Ramos (cell line): ENCODE measurements around the gene CNR1.

Experiments
- in situ Hi-C: fragments of 300-500 bp; cut with MboI; formaldehyde crosslinking; loops from one replicate; pipeline ENCODE4 v1.14.3; 2022; ENCODE audit warnings: low sequenced_read_pairs; ENCODE audit not compliant: unreplicated experiment

Gene CNR1

DNA sequence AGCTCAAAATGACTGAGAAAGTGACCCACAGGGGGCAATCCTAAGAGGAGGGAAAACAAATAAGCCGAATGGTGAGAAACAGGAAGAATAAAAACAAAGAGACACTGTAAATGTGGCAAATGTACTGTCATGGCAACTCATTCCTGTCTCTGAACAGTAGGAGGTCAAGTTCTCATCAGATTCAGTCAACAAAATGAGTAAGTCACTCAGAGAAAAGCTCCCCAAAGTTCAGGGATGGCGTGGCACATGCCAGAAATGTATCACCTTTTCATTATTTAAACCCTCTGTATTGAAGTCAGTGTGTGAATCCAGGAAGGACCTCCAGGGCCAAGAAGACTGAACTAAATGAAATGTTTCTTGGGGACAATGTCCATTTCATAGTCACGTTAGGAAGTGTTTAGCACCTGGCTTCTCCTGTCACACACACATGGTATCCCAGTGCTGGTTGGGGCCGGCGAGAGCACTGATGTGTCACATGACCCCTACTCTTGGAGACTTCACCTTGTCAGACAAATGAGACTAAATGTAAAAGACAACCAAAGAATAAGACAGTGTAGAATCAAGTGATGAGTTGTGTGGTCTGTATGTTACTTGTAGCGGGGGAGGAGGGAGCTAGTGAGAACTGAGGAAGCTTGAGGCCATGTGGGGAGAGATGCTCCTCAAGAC lies 20.7 kb downstream of the CNR1 start:
- in situ Hi-C loops = no loop called here

DNA sequence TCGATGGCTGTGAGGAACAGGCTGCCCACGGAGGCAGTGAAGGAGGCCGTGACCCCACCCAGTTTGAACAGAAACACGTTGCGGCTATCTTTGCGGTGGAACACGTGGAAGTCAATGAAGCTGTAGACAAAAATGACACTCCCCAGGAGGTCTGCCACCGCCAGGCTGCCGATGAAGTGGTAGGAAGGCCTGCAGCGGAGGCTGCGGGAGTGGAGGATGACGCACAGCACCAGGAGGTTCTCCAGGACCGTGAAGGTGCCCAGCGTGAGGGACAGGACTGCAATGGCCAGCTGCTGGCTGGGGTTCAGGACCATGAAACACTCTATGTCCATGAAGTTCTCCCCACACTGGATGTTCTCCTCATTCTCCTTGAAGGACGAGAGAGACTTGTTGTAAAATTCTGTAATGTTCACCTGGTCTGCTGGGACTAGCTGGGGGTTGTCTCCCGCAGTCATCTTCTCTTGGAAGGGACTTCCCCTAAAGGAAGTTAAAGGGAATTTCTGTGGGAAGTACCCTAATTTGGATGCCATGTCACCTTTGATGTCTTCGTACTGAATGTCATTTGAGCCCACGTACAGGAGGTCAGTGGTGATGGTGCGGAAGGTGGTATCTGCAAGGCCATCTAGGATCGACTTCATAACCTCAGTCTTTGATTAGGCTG lies 21.4 kb downstream of the CNR1 start:
- in situ Hi-C loops = no loop called here

DNA sequence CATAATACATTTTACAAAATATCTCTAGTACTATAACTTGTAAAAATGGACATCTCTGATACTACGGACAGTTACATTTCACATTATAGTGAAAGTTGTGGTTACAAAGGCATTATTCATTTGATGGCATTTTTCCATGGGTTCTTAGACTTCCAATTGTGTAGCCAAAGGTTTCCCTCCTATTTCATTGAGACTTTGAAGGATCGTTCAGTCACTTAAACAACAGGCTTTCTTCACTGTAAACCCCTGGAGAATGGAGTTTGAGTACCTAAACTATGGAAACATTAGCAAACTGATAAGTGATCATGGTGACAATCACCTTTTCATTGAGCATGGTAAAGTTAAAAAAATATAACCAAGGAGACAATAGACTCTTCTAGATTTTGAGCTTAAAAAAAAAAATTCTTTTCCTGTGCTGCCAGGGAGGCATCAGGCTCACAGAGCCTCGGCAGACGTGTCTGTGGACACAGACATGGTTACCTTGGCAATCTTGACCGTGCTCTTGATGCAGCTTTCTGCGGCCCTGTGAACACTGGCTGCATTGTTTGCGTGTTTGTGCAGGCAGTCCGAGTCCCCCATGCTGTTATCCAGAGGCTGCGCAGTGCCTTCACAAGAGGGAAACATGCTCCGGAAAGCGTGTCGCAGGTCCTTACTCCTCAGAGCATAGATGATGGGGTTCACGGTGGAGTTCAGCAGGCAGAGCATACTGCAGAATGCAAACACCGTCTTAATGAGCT lies 22.6 kb downstream of the CNR1 start:
- in situ Hi-C loops = no loop called here

DNA sequence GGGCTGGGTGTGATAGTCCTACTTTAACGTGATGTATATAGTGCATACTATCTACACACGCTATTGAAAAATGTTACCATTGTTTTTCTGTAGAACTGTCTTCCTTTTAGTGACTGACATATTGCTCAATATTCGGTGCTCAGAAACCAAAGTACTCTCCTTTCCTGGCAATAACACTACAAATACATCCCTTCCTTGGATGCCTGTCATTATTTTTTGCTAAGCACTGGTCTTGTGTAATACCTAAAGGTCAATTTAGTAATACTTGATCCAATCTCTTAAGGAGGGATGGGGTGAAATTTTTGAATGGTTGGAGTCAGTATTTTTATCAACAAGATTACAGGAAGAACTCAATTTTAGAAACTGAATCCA lies 23.9 kb downstream of the CNR1 start:
- in situ Hi-C loops = no loop called here

DNA sequence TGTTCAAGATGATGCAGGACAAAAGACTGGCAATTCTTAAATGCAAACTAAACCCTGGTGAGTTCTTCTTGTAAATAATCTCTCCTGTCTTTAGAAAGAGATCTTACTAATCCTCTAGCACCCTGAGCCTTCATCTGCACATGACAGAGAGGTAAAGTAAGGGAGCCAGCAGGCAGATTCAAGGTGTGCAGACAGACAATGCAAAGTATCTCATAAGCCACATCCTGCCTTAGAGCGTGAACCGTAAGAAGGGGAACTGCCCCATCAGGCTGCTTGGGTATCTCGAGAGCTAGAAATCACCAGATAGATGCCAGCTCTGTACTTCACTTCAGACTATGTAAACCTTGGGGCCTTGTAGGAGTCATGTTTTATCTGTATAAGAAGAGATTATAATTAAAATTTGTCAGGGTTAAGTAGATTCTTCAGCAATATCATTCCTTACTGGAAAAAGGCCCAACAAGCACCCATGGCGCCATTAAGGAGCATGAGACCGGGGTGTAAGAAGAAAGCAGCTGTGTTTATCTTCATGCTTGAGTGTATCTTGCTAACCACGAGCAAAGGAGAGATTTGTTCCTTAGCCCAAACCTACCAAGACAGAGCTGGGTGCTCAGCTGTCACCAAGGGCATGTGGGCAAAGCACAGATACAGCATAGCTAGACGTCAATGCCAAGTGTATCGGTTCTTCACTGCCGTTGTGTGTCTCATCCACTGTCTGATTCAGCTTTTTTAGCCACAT lies 24.4 kb downstream of the CNR1 start:
- in situ Hi-C loops = no loop called here

DNA sequence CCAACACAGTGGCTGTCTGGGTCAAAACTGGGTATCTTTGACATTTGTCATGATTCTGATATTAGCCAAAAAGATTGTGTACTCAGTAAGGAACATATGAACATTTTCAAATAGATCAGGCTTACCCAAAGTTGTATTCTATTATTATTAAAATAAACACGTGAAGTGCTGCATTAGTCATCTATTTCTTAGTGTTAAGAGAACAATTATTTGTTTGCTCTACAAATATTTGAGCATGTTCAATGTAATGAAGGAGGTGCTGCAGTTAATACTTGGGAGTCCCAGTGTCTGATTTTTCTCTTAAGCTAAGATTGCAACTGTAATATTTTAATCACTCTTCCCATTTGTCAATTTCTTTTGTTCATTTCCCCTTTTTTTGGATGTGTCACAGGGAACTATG lies 28.2 kb downstream of the CNR1 start:
- in situ Hi-C loops = no loop called here

DNA sequence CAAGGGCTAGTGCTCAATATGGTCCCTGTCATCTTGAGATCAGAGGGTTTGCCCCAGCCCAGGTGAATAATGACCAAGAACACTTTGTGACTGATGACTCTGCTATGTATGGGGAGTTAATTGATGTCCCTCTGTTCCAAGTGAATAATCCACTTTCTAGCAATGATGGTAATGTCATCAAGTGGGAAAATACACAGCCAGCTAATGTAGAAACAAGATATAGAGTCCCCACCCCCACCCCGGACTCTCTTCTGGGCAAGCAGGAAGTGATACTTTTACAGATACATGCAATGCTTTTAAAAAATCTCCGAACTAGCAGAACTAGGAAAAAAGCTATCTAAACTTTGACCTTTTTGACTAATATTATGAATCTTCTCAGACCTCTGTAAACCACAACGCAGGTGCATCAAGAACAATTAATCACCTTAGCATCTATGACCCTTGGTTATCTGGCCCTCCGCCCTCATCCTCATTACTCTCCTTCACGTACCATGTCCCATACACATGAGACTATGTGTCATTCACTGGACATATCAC lies 30.5 kb downstream of the CNR1 start:
- in situ Hi-C loops = no loop called here

DNA sequence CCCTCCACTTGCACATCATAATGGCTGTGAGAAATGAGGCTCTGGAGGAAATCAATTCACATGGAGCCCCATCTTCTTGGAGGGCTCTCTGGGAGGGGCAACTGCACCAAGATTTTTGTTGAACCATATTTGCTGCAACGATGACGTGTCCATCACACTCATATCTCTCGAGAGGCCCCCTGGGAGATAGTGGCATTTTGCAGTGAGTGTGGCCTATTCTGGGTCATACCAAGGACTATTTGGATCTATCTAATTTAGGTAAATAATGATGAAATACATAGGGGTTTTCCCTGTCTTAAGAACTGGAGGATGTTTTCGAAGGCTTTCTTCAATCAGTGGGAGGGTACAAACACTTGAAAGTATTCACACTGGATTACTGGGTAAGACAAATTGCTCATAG lies 31.6 kb downstream of the CNR1 start:
- in situ Hi-C loops = no loop called here

DNA sequence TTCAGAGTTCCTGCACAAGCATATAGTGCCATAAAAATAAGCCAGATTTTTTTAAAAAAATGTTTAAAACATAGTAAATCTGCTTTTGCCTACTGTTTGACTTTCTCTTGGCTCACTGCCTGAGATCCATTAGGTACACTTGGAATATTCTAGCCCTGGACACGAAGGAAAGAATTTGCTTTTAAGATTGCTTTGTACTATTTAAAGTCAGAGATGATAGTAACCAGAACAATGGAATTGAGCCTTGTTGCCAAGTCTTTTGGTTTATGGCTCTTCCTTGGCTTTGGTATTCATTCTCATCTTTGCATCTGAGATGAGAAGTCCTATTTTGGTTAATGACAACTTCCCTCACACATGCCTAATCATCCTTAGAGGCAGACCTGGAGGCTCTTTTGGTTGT lies 32.4 kb downstream of the CNR1 start:
- in situ Hi-C loops = no loop called here

DNA sequence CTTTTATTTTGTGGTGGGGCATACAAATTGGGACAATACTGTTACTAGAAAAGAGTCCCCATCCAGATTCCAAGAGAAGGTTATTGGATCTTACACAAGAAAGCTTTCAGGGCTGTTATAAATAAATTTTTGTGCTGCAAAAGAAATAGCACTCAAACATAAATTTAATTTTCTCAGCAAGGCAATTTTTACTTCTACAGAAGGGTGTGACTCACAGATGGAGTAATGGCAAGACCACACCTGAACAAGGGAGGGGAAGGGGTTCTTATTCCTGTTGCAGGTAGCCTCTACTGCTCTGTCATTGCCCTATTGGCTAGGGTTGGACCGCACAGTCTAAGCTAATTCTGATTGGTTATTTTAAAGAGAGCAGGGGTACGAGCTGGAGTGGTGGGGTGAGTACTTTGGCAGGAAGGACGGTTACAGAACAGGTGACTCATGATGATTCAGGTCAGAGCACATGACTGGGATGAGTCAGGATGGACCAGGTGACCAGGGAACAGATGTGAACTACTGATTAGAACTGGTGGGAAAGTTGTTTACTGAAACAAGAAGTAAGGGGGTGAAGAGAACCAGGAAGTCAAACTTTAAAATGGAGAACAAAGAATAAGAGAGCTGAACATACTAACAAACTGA lies 41.1 kb downstream of the CNR1 start:
- in situ Hi-C loops = no loop called here

DNA sequence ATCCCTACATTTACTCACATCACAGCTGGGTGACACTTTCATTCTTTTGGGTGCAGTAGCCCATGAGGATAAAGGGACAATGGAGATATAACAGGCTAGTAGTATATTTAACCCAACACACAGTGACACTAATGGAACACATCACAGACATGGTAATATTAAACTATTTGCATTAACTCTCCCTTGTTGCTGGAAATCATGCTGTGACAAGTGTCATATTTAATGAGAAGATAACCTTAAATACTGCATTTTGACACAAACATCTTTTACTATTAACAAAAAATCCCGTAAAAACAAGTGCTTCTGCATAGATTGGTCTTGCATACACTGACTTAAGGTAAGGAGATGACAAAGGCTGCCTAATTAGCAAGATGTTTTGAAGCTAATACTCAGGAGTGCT lies 45.5 kb downstream of the CNR1 start:
- in situ Hi-C loops = no loop called here

DNA sequence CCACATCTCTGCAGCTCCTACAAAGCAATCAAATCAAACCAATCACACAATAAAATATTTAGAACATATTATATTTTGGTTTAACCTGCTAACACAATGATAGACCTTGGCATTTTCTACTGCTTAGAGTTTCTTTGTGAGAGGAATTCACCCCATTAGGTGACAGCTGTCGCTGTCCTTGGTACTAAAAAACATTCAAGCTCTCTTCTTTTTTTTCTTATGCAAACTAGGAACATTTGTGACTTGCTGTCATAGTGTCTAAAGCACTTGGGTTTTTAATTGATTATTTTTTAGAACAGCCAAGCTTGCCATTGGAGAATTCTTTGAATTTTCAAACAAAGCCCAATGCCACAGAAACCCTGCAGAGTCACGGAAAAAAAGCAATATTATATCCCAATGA lies 46.4 kb downstream of the CNR1 start:
- in situ Hi-C loops = no loop called here

DNA sequence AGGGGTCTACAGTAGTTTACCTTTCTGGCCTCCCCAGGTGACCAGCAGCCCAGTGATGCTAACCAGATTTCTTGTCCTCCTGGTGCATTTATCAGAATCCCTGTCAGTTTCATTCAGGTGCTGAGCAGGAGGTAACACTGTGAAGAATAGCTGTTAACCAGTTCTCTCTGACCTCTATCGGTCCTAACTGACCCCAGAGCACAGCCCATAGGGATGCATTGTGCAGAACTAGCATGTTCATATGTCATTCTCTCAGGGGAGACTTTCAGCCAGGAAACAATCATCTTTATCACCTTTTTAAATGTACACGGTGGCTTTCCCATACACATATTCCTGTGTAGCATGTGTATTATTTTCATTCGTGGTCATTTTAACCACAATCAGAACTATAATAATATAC lies 49.9 kb downstream of the CNR1 start:
- in situ Hi-C loops = no loop called here

DNA sequence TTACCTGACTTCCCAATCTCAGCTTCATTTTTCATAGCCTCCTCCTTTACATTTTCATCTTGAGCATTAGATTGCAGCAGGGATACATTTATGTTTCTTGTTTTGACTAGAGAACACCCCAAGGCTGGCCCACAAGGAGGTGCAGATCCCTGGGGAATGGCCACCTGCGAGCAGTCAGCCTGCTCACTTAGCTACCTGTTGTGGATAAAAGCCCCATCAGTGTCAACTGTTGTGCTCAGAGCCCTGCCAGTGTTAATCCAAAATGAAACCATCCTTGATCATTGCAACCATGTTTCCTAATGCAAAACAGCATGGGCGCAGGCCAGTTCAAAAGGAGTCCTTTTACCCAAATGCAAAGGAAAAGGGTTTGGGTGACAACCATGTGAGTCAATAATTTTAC lies 50.8 kb downstream of the CNR1 start:
- in situ Hi-C loops = no loop called here

DNA sequence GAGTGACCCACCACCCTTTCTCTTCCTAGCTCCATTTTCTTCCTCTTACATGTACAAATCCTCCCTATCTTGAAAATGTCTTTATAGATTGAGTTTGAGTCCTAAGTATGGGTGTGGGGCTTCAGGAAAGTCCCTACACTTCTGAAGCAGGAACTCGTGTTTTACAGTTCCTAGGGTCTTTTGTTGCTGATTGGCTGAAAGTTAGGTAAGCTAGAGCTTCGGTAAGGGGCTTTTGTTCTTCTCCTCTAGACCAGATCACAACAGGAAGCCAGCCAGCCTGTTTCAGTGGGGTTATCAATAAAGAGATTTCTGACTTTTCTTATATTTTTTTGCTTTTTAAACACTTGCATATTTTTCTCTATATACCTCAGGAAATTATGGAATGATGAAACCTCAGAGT lies 51.3 kb downstream of the CNR1 start:
- in situ Hi-C loops = no loop called here

DNA sequence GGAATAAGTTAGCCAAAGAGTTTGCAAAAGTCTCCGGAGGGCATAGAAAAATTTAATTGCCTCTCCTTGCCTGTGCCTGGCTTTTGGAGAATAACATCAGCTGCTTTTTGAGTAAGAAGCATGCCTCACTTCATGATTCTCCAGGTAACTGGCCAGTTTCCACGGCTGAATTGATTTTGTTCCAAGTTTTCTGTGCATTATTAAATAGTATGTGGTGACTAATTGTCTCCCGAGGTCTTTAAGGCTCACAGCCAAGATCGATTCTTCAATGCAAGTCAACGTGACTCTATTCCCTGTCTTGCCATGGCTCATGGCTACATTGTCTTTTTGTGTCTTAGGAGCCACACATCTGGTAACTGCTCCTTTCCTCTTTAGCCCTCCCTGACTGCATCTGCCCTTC lies 54.2 kb downstream of the CNR1 start:
- in situ Hi-C loops = no loop called here

DNA sequence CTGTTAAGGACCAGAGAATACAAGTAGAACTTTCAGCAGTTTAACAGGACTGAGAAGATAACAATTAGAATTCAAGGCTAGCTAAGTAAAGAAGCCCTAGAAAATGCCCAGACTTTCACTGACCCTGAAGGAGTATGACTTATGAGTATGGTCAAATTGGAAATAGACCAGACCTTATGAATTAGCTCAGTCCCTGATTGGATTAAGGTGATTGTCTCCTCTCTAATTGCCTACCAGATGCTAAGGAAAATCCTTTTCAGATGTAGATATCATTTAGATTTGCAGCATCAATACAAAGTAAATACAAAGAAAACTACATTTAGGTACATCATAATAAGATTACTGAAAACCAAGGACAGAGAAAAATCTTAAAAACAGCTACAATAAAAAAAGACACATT lies 58.9 kb downstream of the CNR1 start:
- in situ Hi-C loops = no loop called here

DNA sequence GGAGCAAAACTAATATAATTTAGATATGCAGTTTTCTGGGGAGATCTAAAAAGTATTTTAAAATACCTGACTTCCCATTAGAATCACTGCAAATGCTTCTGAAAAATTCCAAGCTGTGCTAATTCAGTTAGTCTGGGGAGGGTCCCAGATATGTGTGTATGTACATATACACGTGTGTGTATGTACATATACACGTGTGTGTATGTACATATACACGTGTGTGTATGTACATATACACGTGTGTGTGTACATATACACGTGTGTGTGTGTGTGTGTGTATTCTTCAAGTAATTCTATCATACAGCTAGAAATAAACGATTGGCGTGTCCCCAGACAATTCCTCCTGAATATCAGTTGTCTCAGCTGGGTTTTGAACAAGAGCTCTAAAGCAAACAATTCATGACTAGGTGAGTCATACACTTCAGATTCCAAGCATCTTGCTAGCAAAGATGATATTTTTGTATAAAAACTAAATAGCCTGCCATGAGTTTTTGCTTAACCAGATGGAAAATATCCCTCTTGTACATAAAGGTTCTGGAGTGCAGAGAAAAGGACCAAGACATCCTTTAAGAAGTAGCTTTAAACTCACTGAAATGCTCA lies 60.3 kb downstream of the CNR1 start:
- in situ Hi-C loops = no loop called here
